ENCODE data around the gene MYO7A.
A peak's percentile ranks its signal among the peaks of the same experiment; 100 is the strongest.

Gene MYO7A

GRCh38 chr11:77187776-77188632 lies 60.0 kb downstream of the MYO7A start:
- DNase-seq, result peak; percentile 35

DNA sequence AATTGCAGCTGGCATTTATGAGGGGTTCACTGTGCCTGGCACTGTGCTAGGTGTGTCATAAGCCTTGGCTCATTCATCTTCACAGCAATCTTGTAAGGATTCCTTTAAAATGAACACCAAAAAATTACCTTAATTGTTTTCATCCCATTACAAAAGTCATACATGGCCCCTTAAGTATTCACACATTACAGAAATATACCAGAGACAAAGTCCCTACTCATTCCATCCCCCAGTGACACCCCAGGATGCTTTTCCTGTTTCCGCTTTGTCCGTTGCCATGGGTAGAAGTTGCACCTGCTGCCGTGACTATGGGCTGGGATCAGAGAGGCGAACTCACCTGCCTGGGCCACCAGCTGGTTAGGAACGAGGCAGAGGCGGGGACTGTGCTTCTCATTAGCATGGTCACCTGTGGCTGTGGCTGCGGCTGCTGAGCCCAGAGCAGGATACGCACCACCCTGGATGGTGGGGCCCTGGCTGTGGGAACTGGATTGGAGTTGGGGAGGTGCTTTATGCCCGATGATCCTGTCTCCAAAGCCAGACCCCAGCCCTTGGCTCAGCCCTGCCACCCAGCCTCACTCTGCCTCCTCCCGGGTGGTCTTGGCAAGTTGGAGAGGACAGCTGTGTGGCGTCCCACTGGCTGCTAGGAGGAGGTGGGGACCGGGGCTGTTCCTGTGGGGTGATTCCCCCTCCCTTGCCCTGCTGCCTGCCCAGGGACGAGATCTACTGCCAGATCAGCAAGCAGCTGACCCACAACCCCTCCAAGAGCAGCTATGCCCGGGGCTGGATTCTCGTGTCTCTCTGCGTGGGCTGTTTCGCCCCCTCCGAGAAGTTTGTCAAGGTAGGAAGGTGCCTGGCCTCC lies 60.8 kb downstream of the MYO7A start:
- no peak for DNase-seq

- DNase-seq, result no peak
Observed at GRCh38 chr11:77189588-77190210, 61.7 kb downstream of the MYO7A start.

- DNase-seq, result no peak
Observed at GRCh38 chr11:77190331-77191075, 62.5 kb downstream of the MYO7A start.

- no peak for DNase-seq
Observed at GRCh38 chr11:77191429-77191822, 63.4 kb downstream of the MYO7A start.

GRCh38 chr11:77191823-77192495 lies 63.9 kb downstream of the MYO7A start:
- DNase-seq, result peak; percentile 22

DNA sequence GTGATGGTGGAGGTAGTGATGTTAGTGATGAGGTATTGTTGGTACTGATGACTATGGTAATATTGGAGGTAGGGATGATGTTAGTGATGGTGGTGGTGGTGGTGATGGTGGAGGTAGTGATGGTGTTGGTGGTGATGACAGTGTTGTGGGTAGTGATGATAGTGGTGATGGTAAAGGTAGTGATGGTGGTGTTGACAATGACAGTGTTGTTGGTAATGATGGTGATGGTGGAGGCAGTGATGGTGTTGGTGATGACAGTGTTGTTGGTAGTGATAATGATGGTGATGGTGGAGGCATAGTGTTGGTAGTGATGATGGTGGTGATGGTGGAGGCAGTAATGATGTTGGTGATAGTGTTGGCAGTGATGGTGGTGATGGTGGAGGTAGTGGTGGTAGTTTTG lies 65.1 kb downstream of the MYO7A start:
- DNase-seq, result no peak

- DNase-seq, result no peak
Observed at GRCh38 chr11:77193911-77194830, 66.1 kb downstream of the MYO7A start.

DNA sequence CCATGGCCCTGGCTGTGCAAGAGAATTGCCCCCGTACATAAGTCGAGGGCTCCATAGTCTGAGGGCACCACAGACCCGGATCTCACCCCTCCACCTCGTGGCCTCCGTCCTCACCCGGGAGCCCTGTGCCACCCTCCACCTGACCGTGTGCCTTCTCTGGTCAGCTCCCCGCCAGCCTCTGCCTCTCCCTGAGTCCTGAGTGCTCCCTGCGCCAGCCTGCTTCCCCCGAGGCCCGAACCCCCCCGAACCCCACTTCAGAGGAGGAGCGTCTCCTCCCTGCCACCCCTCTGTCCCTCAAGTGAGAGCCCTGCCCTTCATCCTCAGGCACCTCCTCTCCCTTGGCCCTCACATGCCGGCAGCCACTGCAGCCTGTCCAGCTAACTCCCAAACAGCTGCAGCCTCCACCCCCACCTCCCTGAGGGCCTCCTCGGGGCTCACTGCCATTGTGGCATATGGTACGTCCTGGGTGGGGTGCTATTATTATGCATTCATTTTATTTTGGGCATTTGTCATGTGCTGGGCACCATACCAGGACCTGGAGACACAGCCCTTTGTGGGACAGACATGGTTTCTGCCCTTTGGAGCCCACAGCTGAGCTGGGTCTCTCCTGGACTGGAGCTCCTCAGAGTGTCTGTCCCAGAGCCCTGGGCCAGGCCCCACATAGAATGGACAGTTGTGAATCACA lies 67.2 kb downstream of the MYO7A start:
- no peak for DNase-seq

- DNase-seq, result no peak
Observed at GRCh38 chr11:77196961-77197360, 68.9 kb downstream of the MYO7A start.

DNA sequence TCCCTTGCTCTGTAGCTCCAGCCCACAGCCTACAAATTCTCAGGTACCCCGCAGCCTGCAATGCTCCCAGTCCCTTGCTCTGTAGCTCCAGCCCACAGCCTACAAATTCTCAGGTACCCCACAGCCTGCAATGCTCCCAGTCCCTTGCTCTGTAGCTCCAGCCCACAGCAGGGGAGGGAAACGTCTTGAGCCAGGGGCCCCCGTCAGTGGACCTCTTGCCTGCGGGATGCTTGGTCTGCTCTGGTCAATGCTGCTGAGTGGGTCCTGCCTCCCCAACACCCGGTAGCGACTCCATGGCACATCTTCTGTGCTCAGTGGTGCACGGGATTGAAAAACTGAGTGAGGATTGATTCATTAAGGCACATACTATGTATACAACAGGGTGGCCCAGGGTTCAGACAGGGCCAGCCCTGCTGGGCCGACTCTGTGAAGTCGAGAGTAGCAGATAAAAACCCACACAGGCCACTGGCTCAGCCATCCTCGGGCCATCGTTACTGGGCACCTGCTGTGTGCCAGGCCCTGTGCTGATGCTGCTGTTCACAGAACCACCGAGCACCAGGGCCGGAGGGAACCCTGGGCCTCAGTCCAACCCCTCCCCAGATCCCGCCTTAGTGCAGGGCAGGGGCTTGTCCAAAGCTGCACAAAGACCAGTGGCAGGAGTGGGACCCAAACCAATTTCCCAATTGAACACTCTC lies 69.7 kb downstream of the MYO7A start:
- no peak for DNase-seq

GRCh38 chr11:77198440-77198849 lies 70.4 kb downstream of the MYO7A start:
- no peak for DNase-seq

DNA sequence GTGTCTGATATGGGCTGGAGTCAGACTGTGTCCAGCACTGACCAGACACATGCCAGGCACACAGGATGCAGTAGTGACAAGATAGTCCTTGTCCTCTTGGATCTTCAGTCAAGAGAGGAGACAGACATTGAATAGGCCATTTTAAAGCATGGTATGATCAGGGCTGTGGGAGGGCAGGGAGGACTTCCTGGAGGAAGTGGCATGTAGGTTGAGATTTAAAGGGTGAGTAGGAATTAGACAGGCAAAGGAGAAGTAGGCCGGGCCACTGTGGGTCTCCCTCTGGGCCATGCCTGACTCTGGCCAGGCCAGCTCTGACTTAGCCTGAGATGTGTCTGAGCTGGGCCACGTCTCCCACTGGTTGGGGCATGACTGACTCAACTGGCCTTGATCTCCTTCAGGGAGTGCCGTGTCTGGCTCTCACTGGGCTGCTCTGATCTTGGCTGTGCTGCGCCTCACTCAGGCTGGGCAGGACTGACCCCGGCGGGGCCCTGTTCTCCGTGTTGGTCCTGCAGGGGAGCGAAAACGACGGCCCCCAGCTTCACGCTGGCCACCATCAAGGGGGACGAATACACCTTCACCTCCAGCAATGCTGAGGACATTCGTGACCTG lies 71.2 kb downstream of the MYO7A start:
- no peak for DNase-seq

DNA sequence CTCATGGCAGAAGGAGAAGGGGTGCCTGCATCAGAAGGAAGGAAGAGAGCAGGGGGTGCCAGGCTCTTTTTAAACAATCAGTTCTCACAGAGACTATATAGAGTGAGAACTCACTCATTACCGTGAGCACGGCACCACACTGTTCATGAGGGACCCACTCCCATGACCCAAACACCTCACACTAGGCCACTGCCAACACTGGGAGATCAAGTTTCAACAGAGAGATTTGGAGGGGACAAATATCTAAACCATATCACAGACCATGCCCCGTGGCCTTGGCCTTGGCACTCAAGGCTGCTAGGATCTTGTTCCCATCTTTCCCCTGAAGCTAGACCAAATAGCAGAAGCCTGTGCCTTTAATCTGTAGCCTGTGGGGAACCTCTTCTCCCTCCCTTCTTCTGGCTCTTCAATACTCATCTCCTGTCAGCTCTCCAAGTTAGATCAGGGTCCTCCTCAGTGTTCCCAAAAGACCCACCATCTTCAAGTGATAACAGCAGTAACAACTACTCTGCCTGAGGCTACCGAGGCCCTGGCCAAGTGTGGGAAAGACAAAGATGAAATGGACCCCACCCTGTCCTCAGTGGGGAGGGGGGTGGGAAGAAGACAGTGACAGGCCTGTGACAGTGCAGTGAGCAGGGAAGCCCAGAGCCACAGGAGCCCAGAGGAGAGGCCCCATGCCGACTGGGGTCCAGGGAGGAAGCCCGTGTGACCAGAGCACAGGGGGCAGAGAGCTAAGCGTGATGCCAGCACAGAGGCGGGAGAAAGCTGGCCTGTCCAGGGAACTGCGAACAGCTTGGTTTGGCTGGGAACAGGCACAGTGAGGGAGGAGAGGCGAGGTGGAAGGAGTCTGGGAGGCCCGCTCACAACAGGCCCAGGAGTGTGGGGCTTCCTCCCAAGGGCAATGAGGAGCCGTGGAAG lies 72.6 kb downstream of the MYO7A start:
- DNase-seq, result no peak

GRCh38 chr11:77201370-77201769 lies 73.3 kb downstream of the MYO7A start:
- DNase-seq, result no peak

DNA sequence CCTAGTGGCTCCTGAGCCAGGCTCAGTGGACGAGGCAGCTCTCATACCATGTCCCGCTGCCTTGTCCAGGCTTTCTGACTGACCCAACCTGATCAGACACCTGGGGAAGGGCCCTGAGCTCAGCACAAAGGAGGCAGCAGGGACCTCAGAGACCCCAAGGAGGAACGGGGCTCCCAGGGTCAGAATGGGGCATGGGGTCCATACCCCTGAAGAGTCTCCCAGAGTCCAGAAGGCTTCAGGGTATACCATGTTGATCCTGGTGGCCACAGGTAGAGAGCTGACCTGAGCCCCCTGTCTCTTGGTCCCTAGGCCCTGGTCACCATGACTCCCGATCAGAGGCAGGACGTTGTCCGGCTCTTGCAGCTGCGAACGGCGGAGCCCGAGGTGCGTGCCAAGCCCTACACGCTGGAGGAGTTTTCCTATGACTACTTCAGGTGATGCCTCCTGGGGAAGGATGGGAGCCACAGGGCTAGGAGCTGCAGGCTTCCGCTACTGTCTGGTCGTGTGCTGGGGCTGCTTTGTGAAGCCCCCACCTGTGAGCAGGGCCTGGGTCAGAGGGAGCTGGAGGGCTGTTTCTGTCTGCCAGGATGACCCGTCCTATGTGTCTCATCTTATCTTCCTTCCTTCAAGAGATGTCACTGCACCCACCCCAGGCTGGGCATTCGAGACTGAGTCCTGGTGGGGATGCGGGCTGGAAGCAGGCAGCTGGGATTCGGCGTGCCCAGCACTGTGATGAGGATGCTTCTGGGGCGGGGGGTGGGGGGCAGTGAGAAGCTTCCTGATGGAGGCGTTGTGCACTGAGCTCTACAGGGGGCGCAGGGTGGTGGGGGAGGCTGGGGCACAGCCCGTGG lies 74.2 kb downstream of the MYO7A start:
- DNase-seq, result no peak
